WERI-Rb-1 (cell line): ENCODE measurements around the gene HSDL2.

Source experiments
- DNase-seq: peaks from one replicate; pipeline ENCODE4 v3.0.0-alpha.2; 2020
- H3K27ac ChIP-seq: fragments of 250-450 bp; sonication (Bioruptor Pico); 2 replicates; pipeline ENCODE4 v1.5.1; 2020; ENCODE audit warnings: mild to moderate bottlenecking, moderate library complexity
- H3K27me3 ChIP-seq: fragments of 250-450 bp; sonication (Bioruptor Pico); 2 replicates; pipeline ENCODE4 v1.5.1; 2021; ENCODE audit warnings: mild to moderate bottlenecking, low read depth, moderate library complexity; ENCODE audit not compliant: insufficient read depth, severe bottlenecking
- H3K36me3 ChIP-seq: fragments of 250-450 bp; sonication (Bioruptor Pico); 2 replicates; pipeline ENCODE4 v1.5.1; 2020; ENCODE audit warnings: mild to moderate bottlenecking, moderate library complexity
- H3K4me3 ChIP-seq: 2 replicates; pipeline ENCODE4 v1.5.1; 2011; ENCODE audit warnings: low read depth, mild to moderate bottlenecking, control low read depth, low read length
- H3K9me3 ChIP-seq: fragments of 250-450 bp; sonication (Bioruptor Pico); 2 replicates; pipeline ENCODE4 v1.5.1; 2021; ENCODE audit warnings: mild to moderate bottlenecking, moderate library complexity; ENCODE audit not compliant: severe bottlenecking
- CTCF ChIP-seq: IDR thresholded peaks from 2 replicates; pipeline ENCODE4 v1.5.1; 2011; ENCODE audit warnings: low read depth, mild to moderate bottlenecking, control low read depth, inconsistent platforms, low read length

Gene HSDL2

GRCh38 chr9:112396416-112396815 lies 16.5 kb downstream of the HSDL2 start:
- H3K36me3 ChIP-seq = no peaks in the 10 kb centered on the region
- no peak overlapping the region for H3K4me3 ChIP-seq
- no peak for TF ChIP-seq CTCF
- DNase-seq = peak; percentile 67
- H3K27ac ChIP-seq = peak overlapping the region; percentile 56
- H3K27me3 ChIP-seq = no peaks in the 10 kb centered on the region
- H3K9me3 ChIP-seq = peaks cover 21% of the 10 kb centered on the region

GRCh38 chr9:112396872-112397271 lies 17.0 kb downstream of the HSDL2 start:
- Histone ChIP-seq H3K4me3 (no peak overlapping the region), H3K9me3 (peaks cover 21% of the 10 kb centered on the region), H3K27ac (peak overlapping the region; percentile 56), H3K27me3 (no peaks in the 10 kb centered on the region), H3K36me3 (no peaks in the 10 kb centered on the region)
- TF ChIP-seq CTCF = no peak
- no peak for DNase-seq

- Histone ChIP-seq H3K27ac (no peak overlapping the region), H3K4me3 (no peak overlapping the region), H3K27me3 (no peaks in the 10 kb centered on the region), H3K36me3 (peaks cover 9% of the 10 kb centered on the region), H3K9me3 (peaks cover 21% of the 10 kb centered on the region)
- DNase-seq = no peak
- TF ChIP-seq CTCF = no peak
These were observed 21.4 kb downstream of the HSDL2 start for GRCh38 chr9:112401175-112401815.

- TF ChIP-seq CTCF = no peak
- no peaks in the 10 kb centered on the region for H3K27me3 ChIP-seq
- H3K27ac ChIP-seq = no peak overlapping the region
- DNase-seq = no peak
- H3K36me3 ChIP-seq = peaks cover 32% of the 10 kb centered on the region
- no peak overlapping the region for H3K4me3 ChIP-seq
- H3K9me3 ChIP-seq = peaks cover 16% of the 10 kb centered on the region
These were observed 23.8 kb downstream of the HSDL2 start for GRCh38 chr9:112403614-112404201.

GRCh38 chr9:112404508-112404932 lies 24.6 kb downstream of the HSDL2 start:
- Histone ChIP-seq H3K4me3 (no peak overlapping the region), H3K36me3 (peaks cover 40% of the 10 kb centered on the region), H3K27ac (no peak overlapping the region), H3K9me3 (peaks cover 9% of the 10 kb centered on the region), H3K27me3 (no peaks in the 10 kb centered on the region)
- no peak for DNase-seq
- no peak for TF ChIP-seq CTCF
